AG09319 (cell line): ENCODE data around the gene FLRT2.

Experiments
- DNase-seq: peaks from one replicate; pipeline ENCODE4 v3.0.0-alpha.2; 2010; ENCODE audit warnings: low read depth; ENCODE audit errors: extremely low read depth
- CTCF ChIP-seq: IDR thresholded peaks from 2 replicates; pipeline ENCODE4 v1.5.1; 2011; ENCODE audit warnings: low read depth, mild to moderate bottlenecking, inconsistent platforms, low read length, moderate library complexity

Gene FLRT2

GRCh38 chr14:85604021-85604420 is 74.1 kb downstream of the FLRT2 start:
- TF ChIP-seq CTCF: no peak
- no peak for DNase-seq

- DNase-seq: no peak
- TF ChIP-seq CTCF: no peak
Observed at GRCh38 chr14:85604714-85605113, 74.8 kb downstream of the FLRT2 start.

GRCh38 chr14:85607651-85608081 is 77.7 kb downstream of the FLRT2 start:
- DNase-seq: peak; percentile 77
- no peak for TF ChIP-seq CTCF

GRCh38 chr14:85613496-85613895 is 83.6 kb downstream of the FLRT2 start:
- DNase-seq: no peak
- TF ChIP-seq CTCF: no peak

- no peak for TF ChIP-seq CTCF
- DNase-seq: no peak
Observed at GRCh38 chr14:85616386-85616885, 86.5 kb downstream of the FLRT2 start.

GRCh38 chr14:85616886-85617285 is 86.9 kb downstream of the FLRT2 start:
- DNase-seq: no peak
- no peak for TF ChIP-seq CTCF

GRCh38 chr14:85617791-85618190 is 87.8 kb downstream of the FLRT2 start:
- DNase-seq: no peak
- TF ChIP-seq CTCF: no peak
